Astrocyte (in vitro differentiated cells and primary cell): ENCODE measurements around the gene AQP12B.

ENCODE experiments used
- CTCF ChIP-seq: IDR thresholded peaks from 2 replicates; pipeline ENCODE4 v1.5.1; 2011; ENCODE audit warnings: low read depth, mild to moderate bottlenecking, inconsistent platforms, low read length, moderate library complexity; ENCODE audit not compliant: insufficient read depth
- EZH2 ChIP-seq: IDR thresholded peaks from 2 replicates; pipeline ENCODE4 v1.6.1; 2012; ENCODE audit warnings: mild to moderate bottlenecking, low read length, inconsistent platforms; ENCODE audit not compliant: insufficient read depth

- TF ChIP-seq CTCF (no peak), EZH2 (no peak)
These were observed 37.2 kb upstream of the AQP12B start for GRCh38 chr2:240719676-240720545.
